Measurements from ENCODE around the gene TTC9B. TPM values are rescaled to one million over a fixed set of nuclear protein-coding genes. Genes with fewer than 3 reads are reported as not detected.

Gene TTC9B
- total and polyA plus RNA-seq, 2 donors = 0.13 to 0.21 TPM

DNA sequence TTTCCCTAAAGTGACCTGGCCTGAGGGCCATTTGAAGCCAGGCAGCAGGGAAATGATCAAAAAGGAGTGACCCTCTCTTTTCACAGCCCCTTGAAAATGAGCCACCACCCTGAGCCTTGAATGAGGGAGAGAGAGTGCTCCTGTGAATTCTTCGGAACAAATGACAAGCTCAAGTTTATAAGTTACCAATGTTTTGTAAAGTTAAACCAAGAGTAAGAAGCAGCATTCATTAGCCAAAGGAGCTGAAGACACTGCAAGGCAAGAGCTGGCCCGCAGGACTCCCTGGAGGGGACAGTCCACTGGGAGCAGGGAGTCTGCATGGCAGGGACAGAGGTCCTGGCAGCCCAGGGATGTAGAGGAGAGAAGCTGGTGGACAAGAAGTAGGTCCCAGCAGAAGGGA is 25.0 kb upstream of the TTC9B start:
- DNase-seq (ENCODE audit: extremely low spot score) = no peak
- H3K4me3 ChIP-seq (ENCODE audit: low read depth, low read length) = no peak overlapping the region
- H3K4me1 ChIP-seq (ENCODE audit: insufficient read depth) = no peaks in the 10 kb centered on the region
- peaks cover 3% of the 10 kb centered on the region for H3K36me3 ChIP-seq (ENCODE audit: insufficient read depth)
- H3K27ac ChIP-seq (ENCODE audit: low read depth) = no peak overlapping the region
- 97% methylated on average over 2 of the region's 2 CpGs for WGBS

DNA sequence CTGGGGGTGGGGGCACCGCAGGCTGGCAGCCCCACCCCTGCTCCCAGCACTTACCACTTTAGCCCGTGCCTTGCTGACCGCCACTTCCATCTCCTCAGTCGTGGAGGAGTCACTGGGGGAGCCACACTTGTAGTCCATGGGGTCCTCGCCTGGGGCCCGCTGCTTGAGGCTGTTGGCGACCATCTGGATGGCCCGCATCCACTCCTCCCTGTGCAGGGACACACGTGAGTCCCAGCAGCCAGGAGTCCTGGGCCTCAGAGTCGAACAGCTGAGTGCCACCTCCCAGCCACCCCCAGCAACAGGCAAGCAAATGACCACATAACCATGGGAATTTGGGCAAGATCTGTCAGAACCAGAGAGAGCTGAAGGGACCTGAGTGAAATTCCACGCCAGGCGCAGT is 24.3 kb upstream of the TTC9B start:
- Histone ChIP-seq H3K4me1 (ENCODE audit: insufficient read depth) (no peaks in the 10 kb centered on the region), H3K36me3 (ENCODE audit: insufficient read depth) (peaks cover 7% of the 10 kb centered on the region), H3K27ac (ENCODE audit: low read depth) (no peak overlapping the region), H3K4me3 (ENCODE audit: low read depth, low read length) (no peak overlapping the region)
- 88% methylated on average over 12 of the region's 12 CpGs for WGBS
- DNase-seq (ENCODE audit: extremely low spot score) = no peak

DNA sequence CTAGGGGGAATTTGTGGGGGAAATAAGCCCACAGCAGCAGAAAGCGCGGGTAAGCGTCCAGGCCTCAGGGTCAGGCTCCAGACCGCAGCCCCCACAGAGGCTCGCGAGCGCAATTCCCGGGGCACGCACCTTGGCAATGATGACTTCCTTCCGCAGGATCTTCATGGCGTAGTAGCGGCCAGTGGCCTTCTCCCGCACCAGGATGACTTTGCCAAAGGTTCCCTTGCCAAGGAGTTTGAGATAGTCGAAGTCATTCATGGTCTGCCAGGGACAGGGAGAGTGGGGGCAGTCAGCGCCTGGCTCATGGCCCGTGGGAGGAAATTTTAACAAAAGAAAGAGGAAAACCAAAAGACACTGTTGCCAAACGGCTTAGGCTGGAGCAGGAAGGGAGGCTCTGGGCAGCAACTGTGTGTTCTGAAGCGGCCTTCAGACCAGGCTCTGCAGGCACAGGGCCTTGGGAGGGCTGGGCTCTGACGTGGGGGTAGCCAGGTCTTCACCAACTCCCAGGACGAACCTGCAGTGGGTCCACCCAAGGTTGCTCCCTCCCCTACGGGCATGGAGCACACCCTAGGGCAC is 23.7 kb upstream of the TTC9B start:
- Histone ChIP-seq H3K36me3 (ENCODE audit: insufficient read depth) (peaks cover 8% of the 10 kb centered on the region), H3K4me1 (ENCODE audit: insufficient read depth) (no peaks in the 10 kb centered on the region), H3K4me3 (ENCODE audit: low read depth, low read length) (no peak overlapping the region), H3K27ac (ENCODE audit: low read depth) (no peak overlapping the region)
- DNase-seq (ENCODE audit: extremely low spot score) = no peak
- 74% methylated on average over 21 of the region's 21 CpGs for WGBS

DNA sequence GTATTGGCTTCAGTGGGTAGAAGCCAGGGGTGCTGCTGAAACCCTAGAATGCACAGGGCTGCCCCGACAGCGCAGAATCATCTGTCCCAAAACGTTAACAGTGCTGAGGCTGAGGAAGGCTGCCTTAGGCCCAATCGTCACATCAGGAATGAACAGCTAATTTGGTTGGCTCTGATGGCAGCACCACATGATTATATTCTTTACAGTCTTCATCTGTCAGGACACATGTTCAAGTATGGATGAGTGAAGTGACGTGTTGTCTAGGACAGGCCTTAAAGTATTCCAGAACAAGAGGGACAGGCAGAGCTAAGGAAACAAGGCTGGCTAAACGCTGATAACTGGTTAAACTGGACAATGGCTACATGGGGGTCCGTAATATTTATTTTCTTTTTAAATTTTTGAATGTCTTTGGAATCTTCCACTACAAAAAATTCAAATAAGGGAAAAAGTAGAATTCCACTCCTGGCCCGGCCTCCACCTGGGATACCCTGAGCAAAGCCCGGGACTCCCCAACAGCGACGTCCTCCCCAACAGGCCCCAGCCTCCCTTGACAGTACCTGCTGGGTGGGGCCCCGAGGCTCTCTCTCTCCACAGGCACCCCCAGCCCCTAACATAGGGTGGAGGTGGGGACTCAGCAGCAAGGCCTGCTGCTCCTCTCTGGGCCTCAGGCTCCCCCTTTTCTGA is 23.1 kb upstream of the TTC9B start:
- Histone ChIP-seq H3K4me1 (ENCODE audit: insufficient read depth) (no peaks in the 10 kb centered on the region), H3K36me3 (ENCODE audit: insufficient read depth) (peaks cover 8% of the 10 kb centered on the region), H3K4me3 (ENCODE audit: low read depth, low read length) (no peak overlapping the region), H3K27ac (ENCODE audit: low read depth) (no peak overlapping the region)
- no peak for DNase-seq (ENCODE audit: extremely low spot score)
- WGBS = 87% methylated on average over 12 of the region's 12 CpGs

DNA sequence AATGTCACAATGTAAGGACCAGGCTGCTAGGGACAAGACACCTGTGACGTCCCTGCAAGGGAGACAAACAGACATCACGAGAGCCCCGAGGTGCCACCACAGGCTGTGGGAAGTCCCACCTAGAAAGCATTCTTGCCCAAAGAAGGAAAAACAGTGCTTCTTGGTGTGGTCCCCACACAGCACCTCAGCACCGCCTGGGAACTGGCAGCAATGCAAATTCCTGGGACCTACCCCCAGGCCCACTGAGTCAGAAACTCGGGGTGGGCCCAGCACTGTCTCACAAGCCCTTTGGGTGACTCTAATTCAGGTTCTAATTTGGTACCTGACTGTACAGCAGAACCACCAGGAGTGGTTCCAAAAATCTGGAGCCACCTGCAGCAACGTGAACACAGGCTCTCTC is 22.1 kb upstream of the TTC9B start:
- Histone ChIP-seq H3K27ac (ENCODE audit: low read depth) (no peak overlapping the region), H3K4me1 (ENCODE audit: insufficient read depth) (no peaks in the 10 kb centered on the region), H3K4me3 (ENCODE audit: low read depth, low read length) (no peak overlapping the region), H3K36me3 (ENCODE audit: insufficient read depth) (peaks cover 10% of the 10 kb centered on the region)
- DNase-seq (ENCODE audit: extremely low spot score) = no peak
- 92% methylated on average over 6 of the region's 6 CpGs for WGBS

DNA sequence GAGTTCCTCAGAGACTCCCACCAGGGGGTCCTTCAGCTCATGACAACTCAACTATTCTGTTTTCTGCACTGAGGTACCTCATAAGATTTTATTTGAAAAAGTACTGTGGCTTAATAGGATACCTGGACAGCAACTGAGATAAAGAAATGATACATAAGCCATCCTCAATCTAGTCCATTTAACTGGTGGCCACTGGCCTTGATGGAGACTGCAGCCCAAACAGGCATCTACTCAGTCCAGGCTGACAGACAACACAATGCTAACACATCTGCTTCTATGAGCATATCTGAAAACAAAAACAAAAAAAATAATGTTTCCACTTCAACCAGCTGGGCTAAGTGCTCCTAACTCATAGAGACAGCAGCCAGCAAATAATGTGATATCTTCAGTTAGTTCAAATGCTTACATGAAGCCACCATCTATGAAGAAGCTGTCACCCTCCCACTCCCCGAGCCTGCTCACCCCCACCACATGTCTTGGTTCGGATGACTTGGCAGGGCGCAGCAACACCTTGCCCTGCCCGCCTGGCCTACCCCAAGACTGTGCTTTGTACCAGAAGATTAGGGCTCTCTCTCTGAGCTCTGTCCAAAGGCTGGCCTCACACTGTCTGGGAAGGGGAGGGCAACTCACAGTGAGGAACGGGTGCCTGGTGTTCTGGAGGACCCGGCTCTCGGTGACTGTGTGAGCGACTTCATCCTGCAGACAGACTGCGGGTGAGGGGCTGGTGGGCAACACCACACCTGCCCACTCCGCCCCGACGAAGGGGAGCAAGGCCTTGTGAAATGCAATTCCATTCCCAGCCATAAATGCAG is 21.4 kb upstream of the TTC9B start:
- WGBS = 94% methylated on average over 12 of the region's 12 CpGs
- DNase-seq (ENCODE audit: extremely low spot score) = no peak
- H3K4me1 ChIP-seq (ENCODE audit: insufficient read depth) = no peaks in the 10 kb centered on the region
- no peak overlapping the region for H3K4me3 ChIP-seq (ENCODE audit: low read depth, low read length)
- H3K27ac ChIP-seq (ENCODE audit: low read depth) = no peak overlapping the region
- H3K36me3 ChIP-seq (ENCODE audit: insufficient read depth) = peaks cover 11% of the 10 kb centered on the region

DNA sequence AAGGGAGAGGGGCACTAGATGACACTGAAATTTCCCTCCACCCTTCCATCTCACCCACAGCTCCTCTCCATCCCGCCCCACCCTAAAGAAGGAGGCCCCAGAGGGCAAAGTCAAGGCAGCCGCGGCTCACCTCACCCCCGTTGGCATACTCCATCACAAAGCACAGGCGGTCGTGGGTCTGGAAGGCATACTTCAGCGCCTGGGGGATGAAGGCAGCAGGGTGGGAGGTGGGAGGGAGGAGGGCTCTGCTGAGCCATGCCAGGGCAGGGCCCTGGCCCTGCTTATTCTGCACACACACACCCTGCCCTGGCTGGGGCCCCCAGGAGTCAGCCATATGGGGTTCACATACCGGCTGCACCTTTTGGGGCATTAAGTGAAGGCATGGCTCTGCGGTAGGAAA is 20.6 kb upstream of the TTC9B start:
- no peak for DNase-seq (ENCODE audit: extremely low spot score)
- Histone ChIP-seq H3K36me3 (ENCODE audit: insufficient read depth) (peaks cover 12% of the 10 kb centered on the region), H3K4me1 (ENCODE audit: insufficient read depth) (no peaks in the 10 kb centered on the region), H3K4me3 (ENCODE audit: low read depth, low read length) (no peak overlapping the region), H3K27ac (ENCODE audit: low read depth) (no peak overlapping the region)
- WGBS = 90% methylated on average over 9 of the region's 9 CpGs

DNA sequence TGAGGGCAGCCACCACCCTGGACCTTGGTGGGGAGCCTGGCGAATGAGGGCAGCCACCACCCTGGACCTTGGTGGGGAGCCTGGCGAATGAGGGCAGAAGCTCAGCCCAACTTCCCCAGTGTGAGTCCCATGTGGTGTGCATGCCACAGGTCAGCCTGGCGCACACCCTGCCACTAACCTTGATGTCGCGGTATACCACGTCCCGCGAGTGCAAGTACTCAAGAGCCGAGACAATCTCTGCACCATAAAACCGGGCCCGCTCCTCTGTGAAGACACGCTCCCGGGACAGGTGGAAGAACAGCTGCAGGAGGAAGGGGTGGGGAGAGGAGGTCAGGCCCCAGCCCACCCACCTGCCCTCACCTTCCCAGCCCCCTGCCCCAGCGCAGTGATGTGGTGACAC is 19.6 kb upstream of the TTC9B start:
- no peaks in the 10 kb centered on the region for H3K4me1 ChIP-seq (ENCODE audit: insufficient read depth)
- no peak for DNase-seq (ENCODE audit: extremely low spot score)
- peaks cover 15% of the 10 kb centered on the region for H3K36me3 ChIP-seq (ENCODE audit: insufficient read depth)
- no peak overlapping the region for H3K27ac ChIP-seq (ENCODE audit: low read depth)
- WGBS = 96% methylated on average over 14 of the region's 14 CpGs
- no peak overlapping the region for H3K4me3 ChIP-seq (ENCODE audit: low read depth, low read length)

DNA sequence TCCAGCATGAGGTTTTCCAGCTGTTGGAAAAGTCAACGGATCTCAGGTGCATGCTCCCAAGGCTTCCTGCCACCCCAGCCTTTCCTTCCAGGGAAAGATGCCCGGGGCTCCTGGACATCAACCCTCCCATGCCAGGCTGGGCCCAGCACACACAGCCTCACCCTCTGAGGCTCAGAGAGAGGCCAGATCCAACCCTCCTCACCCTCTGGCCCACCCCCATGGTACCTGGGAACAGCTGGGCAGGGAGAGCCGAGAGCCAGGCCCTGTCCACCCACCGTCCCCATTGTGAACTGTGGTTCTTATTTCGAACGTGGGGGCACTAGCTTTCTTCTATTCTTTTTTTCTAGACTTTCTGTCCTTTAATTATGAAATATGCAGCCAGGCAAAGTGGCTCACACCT is 18.2 kb upstream of the TTC9B start:
- Histone ChIP-seq H3K4me3 (ENCODE audit: low read depth, low read length) (no peak overlapping the region), H3K4me1 (ENCODE audit: insufficient read depth) (no peaks in the 10 kb centered on the region), H3K27ac (ENCODE audit: low read depth) (no peak overlapping the region), H3K36me3 (ENCODE audit: insufficient read depth) (peaks cover 11% of the 10 kb centered on the region)
- 81% methylated on average over 6 of the region's 6 CpGs for WGBS
- DNase-seq (ENCODE audit: extremely low spot score) = no peak

DNA sequence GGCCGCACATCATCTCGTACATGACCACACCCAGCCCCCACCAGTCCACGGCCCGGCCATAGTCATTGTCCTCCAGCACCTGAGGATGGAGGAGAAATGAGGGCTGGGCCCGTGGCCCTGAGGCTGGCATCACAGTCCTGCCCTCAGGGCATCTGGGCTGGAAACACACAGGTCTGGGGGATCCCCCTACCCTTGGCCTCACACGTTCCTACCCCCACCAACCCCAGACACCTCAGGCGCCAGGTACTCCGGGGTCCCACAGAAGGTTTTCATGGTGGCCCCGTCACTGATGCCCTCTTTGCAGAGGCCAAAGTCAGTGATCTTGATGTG is 17.8 kb upstream of the TTC9B start:
- DNase-seq (ENCODE audit: extremely low spot score) = no peak
- Histone ChIP-seq H3K4me3 (ENCODE audit: low read depth, low read length) (no peak overlapping the region), H3K4me1 (ENCODE audit: insufficient read depth) (no peaks in the 10 kb centered on the region), H3K27ac (ENCODE audit: low read depth) (no peak overlapping the region), H3K36me3 (ENCODE audit: insufficient read depth) (peaks cover 11% of the 10 kb centered on the region)
- WGBS = 90% methylated on average over 9 of the region's 9 CpGs

DNA sequence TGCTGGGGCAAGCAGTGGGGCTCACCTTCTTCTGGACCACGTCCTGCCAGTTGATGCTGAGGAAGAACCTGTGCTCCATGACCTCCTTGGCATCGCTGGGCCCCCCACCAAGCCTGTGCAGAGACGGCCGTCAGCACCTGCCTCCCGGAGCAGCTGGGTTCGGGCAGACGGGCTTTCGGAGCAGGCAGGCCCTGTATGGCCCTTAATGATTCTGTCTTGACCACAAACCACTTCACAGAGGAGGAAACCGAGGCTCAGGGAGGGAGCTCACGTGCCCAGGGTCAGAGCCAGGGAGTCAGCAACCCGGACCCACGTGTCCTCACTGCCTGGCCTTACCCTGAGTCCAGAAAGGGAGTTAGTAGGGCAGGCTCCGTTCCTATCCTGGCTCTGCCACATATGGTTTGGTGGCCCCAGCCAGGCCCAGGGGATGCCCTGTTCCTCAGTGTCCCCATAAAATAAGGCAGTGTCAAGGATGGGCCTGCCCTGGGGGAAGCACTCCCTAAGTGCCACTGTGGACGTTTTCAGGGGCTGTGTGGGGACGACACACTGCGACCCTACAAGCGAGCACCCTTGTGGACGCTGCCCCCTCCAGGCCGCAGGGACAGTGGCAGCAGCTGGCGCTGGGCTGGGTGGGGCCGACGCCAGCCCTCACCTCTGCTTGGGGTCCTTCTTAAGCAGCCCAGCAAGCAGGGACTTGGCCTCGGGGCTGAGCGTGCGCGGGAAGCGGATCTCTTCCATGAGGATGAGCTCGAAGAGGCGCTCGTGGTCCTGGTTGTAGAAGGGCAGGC is 17.2 kb upstream of the TTC9B start:
- H3K4me1 ChIP-seq (ENCODE audit: insufficient read depth) = no peaks in the 10 kb centered on the region
- no peak for DNase-seq (ENCODE audit: extremely low spot score)
- H3K27ac ChIP-seq (ENCODE audit: low read depth) = no peak overlapping the region
- no peak overlapping the region for H3K4me3 ChIP-seq (ENCODE audit: low read depth, low read length)
- peaks cover 11% of the 10 kb centered on the region for H3K36me3 ChIP-seq (ENCODE audit: insufficient read depth)
- 88% methylated on average over 30 of the region's 30 CpGs for WGBS

DNA sequence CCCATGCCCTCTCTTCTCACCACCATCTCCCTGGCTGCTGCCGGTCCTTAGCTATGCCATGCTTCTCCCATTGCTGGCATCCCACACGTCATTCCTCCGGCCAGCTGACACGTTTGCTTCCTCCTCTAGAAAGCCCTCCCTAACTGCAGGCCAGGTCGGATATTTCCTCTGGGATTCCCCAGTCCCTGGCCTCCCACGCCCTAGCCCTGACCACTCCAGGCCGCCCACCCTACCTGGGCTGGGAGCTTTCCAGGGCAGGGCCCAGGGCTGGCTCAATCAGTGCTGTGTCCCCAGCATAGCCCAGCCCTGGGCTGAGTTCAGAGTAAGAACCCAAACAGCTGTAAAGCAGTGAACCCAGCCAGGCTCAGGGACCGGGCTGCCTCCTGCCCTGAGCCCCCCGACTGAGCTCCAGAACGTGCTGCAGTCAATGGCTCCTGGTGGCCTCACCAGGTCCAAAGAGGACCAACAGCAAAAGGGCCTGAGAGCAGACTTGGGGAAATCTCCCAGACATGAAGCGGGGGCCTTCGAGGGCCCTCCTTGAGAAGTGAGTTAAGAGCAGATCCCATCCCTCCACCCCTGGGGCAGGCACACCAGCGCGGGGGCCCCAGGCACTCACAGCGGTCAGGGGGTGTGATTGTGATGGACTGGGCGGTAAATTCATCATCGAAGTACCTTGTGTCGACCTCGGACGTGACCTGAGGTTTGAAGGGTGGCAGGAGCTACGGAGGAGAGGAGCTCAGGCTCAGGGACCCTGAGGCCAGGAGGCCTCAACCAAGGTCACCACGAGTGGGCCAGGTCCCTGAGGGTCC is 16.4 kb upstream of the TTC9B start:
- DNase-seq (ENCODE audit: extremely low spot score) = no peak
- peaks cover 11% of the 10 kb centered on the region for H3K36me3 ChIP-seq (ENCODE audit: insufficient read depth)
- no peak overlapping the region for H3K4me3 ChIP-seq (ENCODE audit: low read depth, low read length)
- no peak overlapping the region for H3K27ac ChIP-seq (ENCODE audit: low read depth)
- WGBS = 88% methylated on average over 22 of the region's 22 CpGs
- H3K4me1 ChIP-seq (ENCODE audit: insufficient read depth) = no peaks in the 10 kb centered on the region

DNA sequence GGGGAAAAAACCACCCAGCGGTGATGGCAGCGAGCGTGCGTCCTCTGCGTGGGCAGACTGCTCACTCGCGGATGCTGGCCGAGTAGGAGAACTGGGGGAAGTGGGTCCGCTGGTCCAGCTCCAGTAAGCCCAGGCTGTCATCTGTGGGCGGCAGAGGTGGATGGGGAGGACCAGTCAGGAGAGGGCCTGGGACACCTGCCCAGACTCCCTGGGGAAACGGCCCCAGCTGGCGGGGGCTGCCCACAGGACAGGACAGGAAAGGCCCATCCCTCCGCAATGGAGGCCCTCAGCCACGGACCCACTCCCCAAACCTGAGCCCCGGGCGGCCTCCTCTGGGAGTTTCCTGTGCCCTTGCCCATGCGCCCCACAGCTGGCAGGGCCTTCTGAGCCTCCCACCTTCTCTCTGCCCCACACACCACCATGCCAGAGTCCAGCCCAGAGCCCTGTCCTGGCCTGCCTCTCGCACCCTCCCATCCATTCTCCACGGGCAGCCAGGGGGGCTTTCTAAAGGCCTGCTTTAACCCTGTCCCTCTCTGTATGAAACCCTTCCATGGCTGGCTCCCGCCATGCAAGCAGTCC is 15.7 kb upstream of the TTC9B start:
- 92% methylated on average over 20 of the region's 20 CpGs for WGBS
- no peak overlapping the region for H3K4me3 ChIP-seq (ENCODE audit: low read depth, low read length)
- no peak for DNase-seq (ENCODE audit: extremely low spot score)
- H3K4me1 ChIP-seq (ENCODE audit: insufficient read depth) = no peaks in the 10 kb centered on the region
- H3K27ac ChIP-seq (ENCODE audit: low read depth) = no peak overlapping the region
- peaks cover 11% of the 10 kb centered on the region for H3K36me3 ChIP-seq (ENCODE audit: insufficient read depth)
